ENCODE results near the gene ZBTB44. TPM values are rescaled to one million over a fixed set of nuclear protein-coding genes. Genes with fewer than 3 reads are reported as not detected.
"Not testable (repeated sequence)": the region's sequence is repeated elsewhere in the genome, so short reads cannot be mapped to it uniquely, and the experiment has no call there.

The ZBTB44 gene
- total RNA-seq, 1 experiment from 2014 or later, result 66.4 TPM

DNA sequence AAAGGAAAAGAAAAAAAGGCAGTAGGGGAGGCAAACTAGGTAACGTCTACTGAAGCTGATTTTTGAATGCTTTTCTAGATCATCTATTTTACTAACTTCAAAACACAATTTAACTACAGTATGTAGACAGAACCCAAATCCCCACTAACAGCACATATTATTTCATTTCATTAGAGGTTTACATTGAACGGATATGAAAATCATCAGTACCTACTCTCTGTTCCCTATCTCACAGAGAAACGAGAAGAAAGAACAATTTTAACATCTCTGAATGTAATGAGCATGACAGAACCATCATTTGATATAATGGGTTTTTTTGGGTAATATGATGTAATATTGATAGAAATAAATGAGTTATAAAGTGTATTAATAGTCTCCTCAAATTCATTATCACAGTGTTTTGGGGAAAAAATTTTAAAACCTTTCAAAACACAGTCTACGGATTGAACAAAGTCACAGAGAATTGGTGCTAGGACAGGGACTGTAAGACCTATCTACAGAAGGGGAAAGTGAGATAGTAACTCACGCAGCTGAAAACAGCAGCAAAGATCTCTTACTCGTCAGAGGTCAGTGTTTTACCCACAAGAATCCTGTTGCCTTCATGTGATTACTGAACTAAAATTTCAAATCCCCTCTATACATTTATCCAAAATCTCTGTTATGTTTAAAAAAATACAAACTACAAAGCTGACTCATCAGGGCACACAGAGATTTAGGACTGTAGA lies 77.3 kb downstream of the ZBTB44 start:
- Histone ChIP-seq H3K36me3 (ENCODE audit: control insufficient read depth, insufficient read depth, low read length) (peaks cover 18% of the 10 kb centered on the region), H3K4me1 (ENCODE audit: control insufficient read depth, insufficient read depth, low read length) (no peaks in the 10 kb centered on the region), H3K27me3 (ENCODE audit: control insufficient read depth, insufficient read depth, low read length) (no peaks in the 10 kb centered on the region), H3K9me3 (ENCODE audit: control insufficient read depth, insufficient read depth, low read depth, low read length) (no peaks in the 10 kb centered on the region), H3K27ac (ENCODE audit: low read length) (no peak overlapping the region), H3K4me3 (ENCODE audit: low read depth in 2 of 2, low read length in 2 of 2) (no peak overlapping the region)
- ChIA-PET CTCF (no interaction called here), POLR2A (no interaction called here)
- ATAC-seq, result no peak
- intact Hi-C loops (cut with micrococcal nuclease; ENCODE audit: unreplicated experiment) (no loop called here), in situ Hi-C loops (cut with HindIII; ENCODE audit: low pct_unique_long_range_greater_than_20kb, low sequenced_read_pairs) (no loop called here)
- no TSS peak for BruUV-seq (replicated peaks)
- DNase-seq (ENCODE audit: low read depth, low spot score), result no peak
- no peak for TF ChIP-seq TCF7L2 (IDR thresholded peaks at IDR 0.05; ENCODE audit: low read depth, low read length)
- no peak for TF ChIP-seq SIN3A (IDR thresholded peaks at IDR 0.05; ENCODE audit: borderline replicate concordance, insufficient read depth, low read depth, low read length)
- TF ChIP-seq, protein P1, sequence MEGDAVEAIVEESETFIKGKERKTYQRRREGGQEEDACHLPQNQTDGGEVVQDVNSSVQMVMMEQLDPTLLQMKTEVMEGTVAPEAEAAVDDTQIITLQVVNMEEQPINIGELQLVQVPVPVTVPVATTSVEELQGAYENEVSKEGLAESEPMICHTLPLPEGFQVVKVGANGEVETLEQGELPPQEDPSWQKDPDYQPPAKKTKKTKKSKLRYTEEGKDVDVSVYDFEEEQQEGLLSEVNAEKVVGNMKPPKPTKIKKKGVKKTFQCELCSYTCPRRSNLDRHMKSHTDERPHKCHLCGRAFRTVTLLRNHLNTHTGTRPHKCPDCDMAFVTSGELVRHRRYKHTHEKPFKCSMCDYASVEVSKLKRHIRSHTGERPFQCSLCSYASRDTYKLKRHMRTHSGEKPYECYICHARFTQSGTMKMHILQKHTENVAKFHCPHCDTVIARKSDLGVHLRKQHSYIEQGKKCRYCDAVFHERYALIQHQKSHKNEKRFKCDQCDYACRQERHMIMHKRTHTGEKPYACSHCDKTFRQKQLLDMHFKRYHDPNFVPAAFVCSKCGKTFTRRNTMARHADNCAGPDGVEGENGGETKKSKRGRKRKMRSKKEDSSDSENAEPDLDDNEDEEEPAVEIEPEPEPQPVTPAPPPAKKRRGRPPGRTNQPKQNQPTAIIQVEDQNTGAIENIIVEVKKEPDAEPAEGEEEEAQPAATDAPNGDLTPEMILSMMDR (IDR thresholded peaks at IDR 0.05), result no peak
- TF ChIP-seq, protein P2, sequence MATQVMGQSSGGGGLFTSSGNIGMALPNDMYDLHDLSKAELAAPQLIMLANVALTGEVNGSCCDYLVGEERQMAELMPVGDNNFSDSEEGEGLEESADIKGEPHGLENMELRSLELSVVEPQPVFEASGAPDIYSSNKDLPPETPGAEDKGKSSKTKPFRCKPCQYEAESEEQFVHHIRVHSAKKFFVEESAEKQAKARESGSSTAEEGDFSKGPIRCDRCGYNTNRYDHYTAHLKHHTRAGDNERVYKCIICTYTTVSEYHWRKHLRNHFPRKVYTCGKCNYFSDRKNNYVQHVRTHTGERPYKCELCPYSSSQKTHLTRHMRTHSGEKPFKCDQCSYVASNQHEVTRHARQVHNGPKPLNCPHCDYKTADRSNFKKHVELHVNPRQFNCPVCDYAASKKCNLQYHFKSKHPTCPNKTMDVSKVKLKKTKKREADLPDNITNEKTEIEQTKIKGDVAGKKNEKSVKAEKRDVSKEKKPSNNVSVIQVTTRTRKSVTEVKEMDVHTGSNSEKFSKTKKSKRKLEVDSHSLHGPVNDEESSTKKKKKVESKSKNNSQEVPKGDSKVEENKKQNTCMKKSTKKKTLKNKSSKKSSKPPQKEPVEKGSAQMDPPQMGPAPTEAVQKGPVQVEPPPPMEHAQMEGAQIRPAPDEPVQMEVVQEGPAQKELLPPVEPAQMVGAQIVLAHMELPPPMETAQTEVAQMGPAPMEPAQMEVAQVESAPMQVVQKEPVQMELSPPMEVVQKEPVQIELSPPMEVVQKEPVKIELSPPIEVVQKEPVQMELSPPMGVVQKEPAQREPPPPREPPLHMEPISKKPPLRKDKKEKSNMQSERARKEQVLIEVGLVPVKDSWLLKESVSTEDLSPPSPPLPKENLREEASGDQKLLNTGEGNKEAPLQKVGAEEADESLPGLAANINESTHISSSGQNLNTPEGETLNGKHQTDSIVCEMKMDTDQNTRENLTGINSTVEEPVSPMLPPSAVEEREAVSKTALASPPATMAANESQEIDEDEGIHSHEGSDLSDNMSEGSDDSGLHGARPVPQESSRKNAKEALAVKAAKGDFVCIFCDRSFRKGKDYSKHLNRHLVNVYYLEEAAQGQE (IDR thresholded peaks at IDR 0.05; ENCODE audit: insufficient read depth in 1 of 2, low read depth in 2 of 2, low read length in 1 of 2), result no peak
- TF ChIP-seq POLR2AphosphoS5 (IDR thresholded peaks at IDR 0.05; ENCODE audit: low read depth, low read length), result no peak

DNA sequence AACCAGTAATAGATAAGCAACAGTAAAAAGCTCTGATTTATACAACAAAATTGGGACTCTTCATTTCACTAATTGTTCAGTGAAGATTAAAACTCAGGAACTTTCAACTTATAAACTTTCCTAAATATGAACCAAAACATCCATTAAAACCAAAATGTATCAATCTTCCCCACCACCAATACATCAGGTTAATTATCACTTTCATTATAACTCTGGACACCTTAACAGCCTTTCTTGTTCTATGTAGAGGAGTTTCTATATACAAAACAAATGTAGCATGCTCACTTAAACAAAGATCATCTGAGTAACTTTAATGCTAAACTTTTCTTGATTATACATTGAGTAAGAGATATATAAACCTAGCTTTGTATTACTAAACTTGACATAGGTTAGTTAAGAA lies 80.4 kb downstream of the ZBTB44 start:
- no peaks in the 10 kb centered on the region for H3K27me3 ChIP-seq (ENCODE audit: control insufficient read depth, insufficient read depth, low read length)
- H3K4me3 ChIP-seq (ENCODE audit: low read depth in 2 of 2, low read length in 2 of 2), result no peak overlapping the region
- no peaks in the 10 kb centered on the region for H3K9me3 ChIP-seq (ENCODE audit: control insufficient read depth, insufficient read depth, low read depth, low read length)
- peaks cover 23% of the 10 kb centered on the region for H3K36me3 ChIP-seq (ENCODE audit: control insufficient read depth, insufficient read depth, low read length)
- DNase-seq (ENCODE audit: low read depth, low spot score) (no peak), ATAC-seq (no peak)
- intact Hi-C loops (cut with micrococcal nuclease; ENCODE audit: unreplicated experiment) (no loop called here), in situ Hi-C loops (cut with HindIII; ENCODE audit: low pct_unique_long_range_greater_than_20kb, low sequenced_read_pairs) (no loop called here)
- POLR2A ChIA-PET, result no interaction called here
- no TSS peak for BruUV-seq (replicated peaks)
- TF ChIP-seq SIN3A (IDR thresholded peaks at IDR 0.05; ENCODE audit: borderline replicate concordance, insufficient read depth, low read depth, low read length) (no peak), POLR2AphosphoS5 (IDR thresholded peaks at IDR 0.05; ENCODE audit: low read depth, low read length) (no peak), TCF7L2 (IDR thresholded peaks at IDR 0.05; ENCODE audit: low read depth, low read length) (no peak)
- TF ChIP-seq, protein P1 (IDR thresholded peaks at IDR 0.05), result no peak
- TF ChIP-seq, protein P2 (IDR thresholded peaks at IDR 0.05; ENCODE audit: insufficient read depth in 1 of 2, low read depth in 2 of 2, low read length in 1 of 2), result no peak
- H3K27ac ChIP-seq (ENCODE audit: low read length), result no peak overlapping the region
- CTCF ChIA-PET, result no interaction called here
- H3K4me1 ChIP-seq (ENCODE audit: control insufficient read depth, insufficient read depth, low read length), result no peaks in the 10 kb centered on the region

DNA sequence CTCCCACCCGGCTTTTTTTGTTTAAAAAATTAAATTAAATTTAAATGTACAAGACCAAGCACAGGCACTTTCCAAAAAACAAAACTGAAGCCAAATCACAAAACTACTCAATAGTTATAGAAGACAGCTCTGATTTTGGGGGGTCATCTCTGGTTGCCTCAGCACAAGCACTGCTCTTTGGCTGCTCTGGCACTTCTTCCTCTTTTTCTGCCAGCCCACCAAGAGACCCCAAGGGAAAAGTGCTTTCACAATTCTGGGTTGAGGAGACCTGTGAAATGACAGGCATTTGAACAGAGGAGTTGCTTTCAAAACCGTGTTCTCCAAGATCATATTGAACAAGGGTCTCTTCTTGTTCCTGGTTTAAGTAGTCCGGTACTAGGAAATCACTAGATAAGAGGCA lies 80.8 kb downstream of the ZBTB44 start:
- POLR2A ChIA-PET; DNase-seq (ENCODE audit: low read depth, low spot score); H3K27ac ChIP-seq (ENCODE audit: low read length); CTCF ChIA-PET; BruUV-seq (replicated peaks); H3K27me3 ChIP-seq (ENCODE audit: control insufficient read depth, insufficient read depth, low read length); H3K4me1 ChIP-seq (ENCODE audit: control insufficient read depth, insufficient read depth, low read length); intact Hi-C loops (cut with micrococcal nuclease; ENCODE audit: unreplicated experiment); H3K4me3 ChIP-seq (ENCODE audit: low read depth in 2 of 2, low read length in 2 of 2); ATAC-seq; H3K9me3 ChIP-seq (ENCODE audit: control insufficient read depth, insufficient read depth, low read depth, low read length); in situ Hi-C loops (cut with HindIII; ENCODE audit: low pct_unique_long_range_greater_than_20kb, low sequenced_read_pairs): not testable (repeated sequence)
- peaks cover 23% of the 10 kb centered on the region for H3K36me3 ChIP-seq (ENCODE audit: control insufficient read depth, insufficient read depth, low read length)
